ENCODE measurements around the gene TPST2. TPM values are rescaled to one million over a fixed set of nuclear protein-coding genes. Genes with fewer than 3 reads are reported as not detected.

TPST2 gene
- total and polyA plus RNA-seq, 2 donors (not counting 3 experiments of a cell fraction or from before 2014, with no cell fraction given): 49.4 to 121 TPM

DNA sequence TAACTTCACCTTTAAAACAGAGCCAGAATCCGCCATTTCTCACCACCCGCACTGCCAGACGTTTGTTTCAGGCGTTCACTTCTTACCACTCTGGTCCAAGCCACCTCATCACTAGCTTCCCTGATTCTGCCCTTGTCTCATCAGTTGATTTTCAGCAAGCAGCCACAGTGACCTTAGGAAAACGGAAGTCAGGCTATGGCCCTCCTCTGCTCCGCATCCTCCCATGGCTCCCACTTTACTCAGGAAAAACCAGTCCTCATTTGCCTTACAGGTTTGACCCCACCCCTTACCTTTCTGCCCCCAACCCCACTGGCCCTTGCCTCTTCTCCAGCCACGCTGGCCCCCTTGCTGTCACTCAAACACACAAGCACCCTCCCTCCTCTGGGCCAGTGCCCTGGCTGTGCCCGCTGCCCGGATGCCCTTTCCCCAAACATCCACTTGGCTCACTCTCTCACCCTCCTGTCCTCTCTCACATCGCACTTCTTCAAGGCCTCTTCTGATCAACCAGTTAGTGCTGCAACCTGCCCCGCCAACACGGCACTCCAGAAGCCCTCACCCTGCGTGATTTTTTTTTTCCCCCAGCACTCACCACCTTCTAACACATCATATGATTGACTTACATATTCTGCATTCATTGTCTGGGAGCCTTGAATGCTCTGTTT lies 18.9 kb downstream of the TPST2 start:
- H3K27me3 ChIP-seq (ENCODE audit: control insufficient read depth in 2 of 2, insufficient read depth in 2 of 2, low read length in 2 of 2): no peaks in the 10 kb centered on the region
- no peak overlapping the region for H3K27ac ChIP-seq (ENCODE audit: insufficient read depth, low read depth, low read length)
- H3K9me3 ChIP-seq (replicated peaks; ENCODE audit: control insufficient read depth, insufficient read depth, low read length): no peaks in the 10 kb centered on the region
- TF ChIP-seq POLR2AphosphoS5 (IDR thresholded peaks at IDR 0.05; ENCODE audit: insufficient read depth, low read depth, low read length) (no peak), FOS (IDR thresholded peaks at IDR 0.05; ENCODE audit: borderline replicate concordance, insufficient read depth, low read length) (no peak), EZH2 (IDR thresholded peaks at IDR 0.05; ENCODE audit: borderline replicate concordance, low read depth, low read length, severe bottlenecking) (no peak), JUN (IDR thresholded peaks at IDR 0.05; ENCODE audit: borderline replicate concordance, insufficient read depth, insufficient read length, low read depth) (no peak), POLR2A (IDR thresholded peaks at IDR 0.05; ENCODE audit: low read depth, low read length) (no peak), GATA2 (IDR thresholded peaks at IDR 0.05; ENCODE audit: insufficient read depth, insufficient read length, low read depth, low read length) (no peak)
- TF ChIP-seq, protein P1, sequence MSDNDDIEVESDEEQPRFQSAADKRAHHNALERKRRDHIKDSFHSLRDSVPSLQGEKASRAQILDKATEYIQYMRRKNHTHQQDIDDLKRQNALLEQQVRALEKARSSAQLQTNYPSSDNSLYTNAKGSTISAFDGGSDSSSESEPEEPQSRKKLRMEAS (IDR thresholded peaks at IDR 0.05; ENCODE audit: insufficient read depth, insufficient read length): no peak
- TF ChIP-seq, protein P2, sequence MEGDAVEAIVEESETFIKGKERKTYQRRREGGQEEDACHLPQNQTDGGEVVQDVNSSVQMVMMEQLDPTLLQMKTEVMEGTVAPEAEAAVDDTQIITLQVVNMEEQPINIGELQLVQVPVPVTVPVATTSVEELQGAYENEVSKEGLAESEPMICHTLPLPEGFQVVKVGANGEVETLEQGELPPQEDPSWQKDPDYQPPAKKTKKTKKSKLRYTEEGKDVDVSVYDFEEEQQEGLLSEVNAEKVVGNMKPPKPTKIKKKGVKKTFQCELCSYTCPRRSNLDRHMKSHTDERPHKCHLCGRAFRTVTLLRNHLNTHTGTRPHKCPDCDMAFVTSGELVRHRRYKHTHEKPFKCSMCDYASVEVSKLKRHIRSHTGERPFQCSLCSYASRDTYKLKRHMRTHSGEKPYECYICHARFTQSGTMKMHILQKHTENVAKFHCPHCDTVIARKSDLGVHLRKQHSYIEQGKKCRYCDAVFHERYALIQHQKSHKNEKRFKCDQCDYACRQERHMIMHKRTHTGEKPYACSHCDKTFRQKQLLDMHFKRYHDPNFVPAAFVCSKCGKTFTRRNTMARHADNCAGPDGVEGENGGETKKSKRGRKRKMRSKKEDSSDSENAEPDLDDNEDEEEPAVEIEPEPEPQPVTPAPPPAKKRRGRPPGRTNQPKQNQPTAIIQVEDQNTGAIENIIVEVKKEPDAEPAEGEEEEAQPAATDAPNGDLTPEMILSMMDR (IDR thresholded peaks at IDR 0.05; ENCODE audit: extremely low read depth in 1 of 2, insufficient read depth in 1 of 2, low read depth in 1 of 2, low read length in 2 of 2): no peak
- peaks cover 26% of the 10 kb centered on the region for H3K4me1 ChIP-seq (ENCODE audit: control insufficient read depth, extremely low read depth, insufficient read depth, low read length)
- no peaks in the 10 kb centered on the region for H4K20me1 ChIP-seq (replicated peaks; ENCODE audit: control insufficient read depth, extremely low read depth, insufficient read depth, low read length)
- no peaks in the 10 kb centered on the region for H3K36me3 ChIP-seq (ENCODE audit: control insufficient read depth in 2 of 2, extremely low read depth in 1 of 2, insufficient read depth in 2 of 2, low read length in 2 of 2)
- H3K79me2 ChIP-seq (ENCODE audit: control insufficient read depth, insufficient read depth, low read length): peaks cover 19% of the 10 kb centered on the region
- H2AFZ ChIP-seq (ENCODE audit: low read depth, low read length): no peak overlapping the region
- ChIA-PET POLR2A (no interaction called here), CTCF (interaction anchor here (2.2 kb wide), 1 partner anchor 14 kb away, joined by 6 read pairs; no protein-coding TSS in a partner anchor)
- no peak overlapping the region for H3K9ac ChIP-seq (replicated peaks; ENCODE audit: extremely low read depth, insufficient read depth, low read length)
- BruUV-seq (replicated peaks): no TSS peak
- no peak overlapping the region for H3K4me3 ChIP-seq (replicated peaks in 1 of 3; ENCODE audit: insufficient read depth in 1 of 3, low read depth in 1 of 3, low read length in 3 of 3)
- H3K9me1 ChIP-seq (replicated peaks; ENCODE audit: control insufficient read depth, extremely low read depth, insufficient read depth, low read length): no peaks in the 10 kb centered on the region
- no peak for DNase-seq (ENCODE audit: low read depth, low spot score)
- no peak overlapping the region for H3K4me2 ChIP-seq (ENCODE audit: insufficient read depth, low read length)
- FAIRE-seq: no peak
- intact Hi-C loops (cut with micrococcal nuclease): no loop called here
- dilution Hi-C loops (cut with MboI; ENCODE audit: extremely low pct_ligation_motif_present, low sequenced_read_pairs): no loop called here
